GM12878 (cell line): Measurements from ENCODE around the gene COX10. TPM values are rescaled to one million over a fixed set of nuclear protein-coding genes. Genes with fewer than 3 reads are reported as not detected.

ENCODE experiments used
- ATAC-seq: fragments of 200-7000 bp; cut with Tn5 transposase; 3 replicates; pipeline ENCODE4 v1.9.1; 2020; ENCODE audit warnings: mild to moderate bottlenecking, moderate library complexity
- BruUV-seq: library from RNA; stranded (reverse); fragments of 400-500 nt; replicated peaks from 2 replicates; lab custom pipeline; 2021; lab: Mats Ljungman, UMichigan
- CTCF ChIA-PET: fragments of 300-600 bp; sonication (Branson Sonifier 250); formaldehyde crosslinking; extraction: SDS; loops from one replicate; lab custom pipeline; 2021; ENCODE audit warnings: inconsistent platforms; lab: Yijun Ruan, JAX
- POLR2A ChIA-PET: fragments of 350-600 bp; formaldehyde crosslinking; extraction: SDS; loops from one replicate; lab custom pipeline; 2021; ENCODE audit warnings: inconsistent platforms; lab: Charles Lee
- RAD21 ChIA-PET: fragments of 300-600 bp; sonication (Branson Sonifier 250); formaldehyde crosslinking; loops from one replicate; lab custom pipeline; 2023; ENCODE audit warnings: antibody characterized with exemption; ENCODE audit not compliant: unreplicated experiment; lab: Charles Lee
- SMC1A ChIA-PET: fragments of 300-600 bp; sonication (Branson Sonifier 250); formaldehyde crosslinking; loops from one replicate; lab custom pipeline; 2023; ENCODE audit not compliant: unreplicated experiment, uncharacterized antibody; lab: Charles Lee
- DNase-seq: peaks from one replicate; pipeline ENCODE4 v3.0.0-alpha.2; 2011; ENCODE audit warnings: low read depth, low spot score
- FAIRE-seq: peaks from 3 replicates; lab custom pipeline; 2011; peaks lifted over from hg19 to GRCh38; lab: Jason Lieb, UNC
- H2AFZ ChIP-seq: 2 replicates; pipeline ENCODE4 v1.6.0; 2011; ENCODE audit warnings: low read depth, low read length, control low read depth; ENCODE audit not compliant: control insufficient read depth
- H3K27ac ChIP-seq: 2 replicates; pipeline ENCODE4 v1.5.1; 2011; ENCODE audit warnings: control low read depth; ENCODE audit not compliant: control insufficient read depth, insufficient read depth
- H3K27me3 ChIP-seq, 2 experiments: replicated peaks in 1 of 2; 2 replicates each; pipeline versions ENCODE4 v1.6.0 to v1.6.1; 2011; ENCODE audit warnings: low read length in 1 of 2; ENCODE audit not compliant: control insufficient read depth in 2 of 2, insufficient read depth in 2 of 2
- H3K36me3 ChIP-seq, 2 experiments: 2 replicates each; pipeline ENCODE4 v1.5.1; 2011; ENCODE audit warnings: low read length in 1 of 2; ENCODE audit not compliant: control insufficient read depth in 2 of 2, insufficient read depth in 2 of 2
- H3K4me1 ChIP-seq: 2 replicates; pipeline ENCODE4 v1.6.1; 2011; ENCODE audit warnings: mild to moderate bottlenecking, low read length, moderate library complexity, mixed read lengths; ENCODE audit not compliant: control insufficient read depth, insufficient read depth
- H3K4me2 ChIP-seq: 2 replicates; pipeline ENCODE4 v1.6.0; 2011; ENCODE audit warnings: control low read depth; ENCODE audit not compliant: control insufficient read depth, insufficient read depth
- H3K4me3 ChIP-seq: fragments of 200-600 bp; sonication (generic); 2 replicates; pipeline ENCODE4 v1.5.1; 2016
- H3K79me2 ChIP-seq: 2 replicates; pipeline ENCODE4 v1.6.0; 2011; ENCODE audit warnings: low read length; ENCODE audit not compliant: control insufficient read depth, insufficient read depth
- H3K9ac ChIP-seq: 2 replicates; pipeline ENCODE4 v1.8.0; 2011; ENCODE audit warnings: low read length, control low read depth, mixed read lengths; ENCODE audit not compliant: control insufficient read depth, insufficient read depth
- H3K9me3 ChIP-seq: replicated peaks from 3 replicates; pipeline ENCODE4 v1.5.1; 2011; ENCODE audit warnings: mild to moderate bottlenecking, low read length; ENCODE audit not compliant: control insufficient read depth, insufficient read depth
- H4K20me1 ChIP-seq: 2 replicates; pipeline ENCODE4 v1.6.0; 2011; ENCODE audit not compliant: control insufficient read depth, insufficient read depth
- BMI1 ChIP-seq: fragments of 450-650 bp; IDR thresholded peaks from 2 replicates; pipeline ENCODE4 v1.6.1; 2016; ENCODE audit warnings: mild to moderate bottlenecking, moderate library complexity, borderline replicate concordance
- CBX3 ChIP-seq: fragments of 200-600 bp; sonication (generic); IDR thresholded peaks from 2 replicates; pipeline ENCODE4 v1.6.1; 2016; ENCODE audit warnings: low read depth, borderline replicate concordance
- EGR1 ChIP-seq, 2 experiments: IDR thresholded peaks; 1 replicate in 1 of 2; 2 replicates in 1 of 2; pipeline ENCODE4 v1.6.1; 2011 to 2012; ENCODE audit warnings: low read depth in 2 of 2, low read length in 2 of 2, borderline replicate concordance in 1 of 2, mild to moderate bottlenecking in 1 of 2, moderate library complexity in 1 of 2
- LARP7 ChIP-seq: fragments of 450-650 bp; IDR thresholded peaks from 2 replicates; pipeline ENCODE4 v1.6.1; 2017; ENCODE audit warnings: mild to moderate bottlenecking
- NBN ChIP-seq: fragments of 450-650 bp; IDR thresholded peaks from 2 replicates; pipeline ENCODE4 v1.6.1; 2016
- NFIC ChIP-seq: IDR thresholded peaks from 2 replicates; pipeline ENCODE4 v1.6.1; 2012; ENCODE audit warnings: low read depth, mild to moderate bottlenecking, inconsistent platforms, low read length, moderate library complexity
- NFYA ChIP-seq: IDR thresholded peaks from 2 replicates; pipeline ENCODE4 v1.6.1; 2011; ENCODE audit warnings: low read depth, mild to moderate bottlenecking, low read length, improper control_type of control experiment, borderline replicate concordance
- NR2C2 ChIP-seq: IDR thresholded peaks from 2 replicates; pipeline ENCODE4 v1.6.1; 2011; ENCODE audit warnings: borderline replicate concordance, low read depth; ENCODE audit not compliant: control insufficient read depth, insufficient read length
- RFX5 ChIP-seq: IDR thresholded peaks from 2 replicates; pipeline ENCODE4 v1.6.1; 2011; ENCODE audit warnings: low read depth, low read length, improper control_type of control experiment
- SP1 ChIP-seq: IDR thresholded peaks from one replicate; pipeline ENCODE4 v1.6.1; 2011; ENCODE audit warnings: low read depth, low read length
- STAT3 ChIP-seq: IDR thresholded peaks from 2 replicates; pipeline ENCODE4 v1.6.1; 2011; ENCODE audit warnings: low read depth, low read length, improper control_type of control experiment
- SUPT20H ChIP-seq: IDR thresholded peaks from 2 replicates; pipeline ENCODE4 v1.6.1; 2011; ENCODE audit warnings: low read depth, mild to moderate bottlenecking, low read length, moderate library complexity, borderline replicate concordance; ENCODE audit not compliant: control insufficient read depth
- ZNF687 ChIP-seq: fragments of 450-650 bp; IDR thresholded peaks from 2 replicates; pipeline ENCODE4 v1.6.1; 2017; ENCODE audit warnings: mild to moderate bottlenecking, moderate library complexity
- WGBS: methylation state at CpG from one replicate; pipeline ENCODE4 v1.1.6; 2016; ENCODE audit warnings: low lambda C conversion rate; ENCODE audit not compliant: insufficient replicate concordance, insufficient coverage; ENCODE audit errors: missing lambda C conversion rate; 5-methylcytosine and 5-hydroxymethylcytosine counted together
- in situ Hi-C: fragments of 300-500 bp; cut with MboI; formaldehyde crosslinking; loops from 9 replicates; pipeline ENCODE4 v1.14.3; 2018; ENCODE audit warnings: mixed read lengths
- intact Hi-C: fragments of 100-400 bp; cut with micrococcal nuclease; formaldehyde crosslinking; loops from one replicate; pipeline ENCODE4 v1.14.2; 2022; ENCODE audit not compliant: unreplicated experiment
- polyA plus RNA-seq, 11 experiments: library from polyadenylated mRNA; depleted of rRNA in 4 of 11; unstranded in 6 of 11; stranded (reverse) in 5 of 11; fragments of >200 nt; fragmentation: Nextera tagmentation in 4 of 11; fragmentation: Illumina TruSeq in 1 of 11; extraction: Ambion mirVana in 4 of 11; extraction: Trizol in 1 of 11; gene quantifications; 1 replicate in 1 of 11; 2 replicates in 10 of 11; pipeline versions ENCODE4 v1.2.1 to v1.2.3, GENCODE V29; 2011 to 2016; ENCODE audit warnings: inconsistent platforms in 2 of 11, missing spikeins in 2 of 11, low read depth in 1 of 11
- total RNA-seq, 4 experiments: library from RNA; depleted of rRNA in 3 of 4; stranded (reverse); fragments of >200 nt in 3 of 4; fragmentation: Illumina TruSeq in 1 of 4; extraction: Trizol in 1 of 4; gene quantifications; 2 replicates each; pipeline versions ENCODE4 v1.2.1 to v1.2.3, GENCODE V29; 2013 to 2021

The COX10 gene
- total and polyA plus RNA-seq, 10 of the 15 experiments (the other 5 are each of a cell fraction or from before 2014, with no cell fraction given): 9.6 to 29.4 (median 21.3) TPM

DNA sequence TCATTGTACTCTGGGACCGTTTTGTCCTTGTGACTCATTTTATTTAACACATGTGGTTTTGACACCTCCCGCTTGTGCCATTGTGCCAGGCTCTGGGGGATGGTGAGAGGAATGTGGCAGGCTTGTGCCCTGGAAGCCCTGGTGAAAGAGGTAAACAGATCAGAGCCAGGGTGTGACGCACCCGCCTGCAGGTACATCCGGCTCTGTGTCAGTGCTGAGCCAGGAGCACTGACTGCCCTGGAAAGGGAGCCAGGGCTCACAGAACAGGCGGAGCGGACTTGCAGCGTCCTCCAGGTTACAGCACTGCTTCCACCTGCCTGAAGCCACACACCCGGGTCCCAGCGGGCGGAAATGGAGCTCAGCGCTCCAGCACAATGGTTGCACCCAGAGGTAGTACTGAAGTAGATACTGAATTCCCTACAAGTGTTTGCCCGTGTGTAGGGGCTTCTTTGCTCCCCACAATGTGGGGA is 136.7 kb downstream of the COX10 start:
- Histone ChIP-seq H3K4me3 (no peak overlapping the region), H3K27me3 (no peaks in the 10 kb centered on the region), H3K9me3 (no peaks in the 10 kb centered on the region), H3K4me2 (no peak overlapping the region), H3K27ac (no peak overlapping the region), H3K9ac (no peak overlapping the region), H3K4me1 (no peaks in the 10 kb centered on the region), H4K20me1 (no peaks in the 10 kb centered on the region), H3K36me3 (peaks cover 0 to 3% of the 10 kb centered on the region in 2 experiments; a peak in 3 of 4 replicates), H3K79me2 (no peaks in the 10 kb centered on the region), H2AFZ (no peak overlapping the region)
- no peak for TF ChIP-seq BMI1
- TF ChIP-seq NFYA: no peak
- no peak for TF ChIP-seq LARP7
- TF ChIP-seq SUPT20H: no peak
- no peak for TF ChIP-seq RFX5
- POLR2A ChIA-PET: no interaction called here
- no TSS peak for BruUV-seq
- RAD21 ChIA-PET: no interaction called here
- DNase-seq (no peak), FAIRE-seq (no peak), ATAC-seq (no peak)
- CTCF ChIA-PET: no interaction called here
- intact Hi-C loops (no loop called here), in situ Hi-C loops (no loop called here)
- WGBS: 84% methylated on average over 13 of the region's 13 CpGs
- SMC1A ChIA-PET: no interaction called here

- H3K9ac ChIP-seq: no peak overlapping the region
- no TSS peak for BruUV-seq
- peaks cover 0 to 3% of the 10 kb centered on the region in 2 experiments; a peak in 3 of 4 replicates for H3K36me3 ChIP-seq
- no peaks in the 10 kb centered on the region for H3K27me3 ChIP-seq
- over 99% methylated on average over 18 of the region's 29 CpGs for WGBS
- no peaks in the 10 kb centered on the region for H3K4me1 ChIP-seq
- ChIA-PET POLR2A (no interaction called here), CTCF (no interaction called here), SMC1A (no interaction called here), RAD21 (no interaction called here)
- no peak overlapping the region for H2AFZ ChIP-seq
- no peak overlapping the region for H3K4me3 ChIP-seq
- in situ Hi-C loops: no loop called here
- H3K9me3 ChIP-seq: no peaks in the 10 kb centered on the region; the same call in 2 of the 3 replicates
- no peaks in the 10 kb centered on the region for H3K79me2 ChIP-seq
- intact Hi-C loops: no loop called here
- no peak overlapping the region for H3K4me2 ChIP-seq
- DNase-seq: no peak
- H4K20me1 ChIP-seq: no peaks in the 10 kb centered on the region
- no peak overlapping the region for H3K27ac ChIP-seq
- no peak for ATAC-seq
- no peak for FAIRE-seq
- TF ChIP-seq NBN: no peak
- no peak for TF ChIP-seq LARP7
- no peak for TF ChIP-seq EGR1 (IDR thresholded peaks at IDR 0.05; ENCODE audit: borderline replicate concordance in 1 of 2, low read depth in 2 of 2, low read length in 2 of 2)
- TF ChIP-seq SP1: no peak
- no peak for TF ChIP-seq CBX3
- TF ChIP-seq STAT3: no peak
- no peak for TF ChIP-seq NR2C2
- TF ChIP-seq NFIC: no peak
- no peak for TF ChIP-seq NFYA
- TF ChIP-seq ZNF687: no peak
These were observed 137.6 kb downstream of the COX10 start for GRCh38 chr17:14206891-14207290.
